Measurements from ENCODE around the gene BAZ2A. TPM values are rescaled to one million over a fixed set of nuclear protein-coding genes. Genes with fewer than 3 reads are reported as not detected.

The BAZ2A gene
- total RNA-seq, 1 donor from 2014 or later: 105 TPM

DNA sequence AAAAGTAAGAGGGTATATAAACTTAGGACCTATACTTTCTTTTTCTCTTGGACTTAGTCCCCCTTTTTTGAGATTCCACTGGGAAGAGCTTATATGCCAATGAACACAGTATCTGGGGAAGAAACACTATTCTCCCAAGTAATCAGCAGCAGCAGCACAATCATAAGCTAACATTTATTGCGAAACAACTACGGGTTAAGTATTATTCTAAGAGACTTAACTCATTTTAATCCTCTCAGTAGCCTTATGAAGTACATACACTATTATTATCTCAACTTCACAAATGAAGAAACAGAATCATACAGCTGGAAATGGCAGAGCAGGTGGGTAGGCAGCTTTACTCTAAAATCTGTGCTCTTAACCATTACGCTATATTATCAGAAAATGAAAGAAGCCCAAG lies 27.9 kb downstream of the BAZ2A start:
- H3K27me3 Mint-ChIP-seq (ENCODE audit: low read depth, unreplicated experiment): no peaks in the 10 kb centered on the region
- peaks cover 7% of the 10 kb centered on the region for H3K4me1 Mint-ChIP-seq (ENCODE audit: low read depth, unreplicated experiment)
- H3K27ac Mint-ChIP-seq (ENCODE audit: unreplicated experiment): no peak overlapping the region
- H3K4me3 Mint-ChIP-seq (ENCODE audit: unreplicated experiment): no peak overlapping the region
- Histone ChIP-seq H3K79me2 (ENCODE audit: insufficient read depth, low read length) (no peaks in the 10 kb centered on the region), H3K36me3 (ENCODE audit: insufficient read depth, low read length) (peaks cover 81% of the 10 kb centered on the region), H3K4me1 (ENCODE audit: insufficient read depth, low read length) (no peaks in the 10 kb centered on the region), H3K9ac (ENCODE audit: low read length) (no peak overlapping the region), H2AFZ (ENCODE audit: low read depth, low read length) (no peak overlapping the region), H3K9me3 (ENCODE audit: insufficient read depth, low read depth, low read length) (no peaks in the 10 kb centered on the region), H3K4me3 (ENCODE audit: insufficient read depth, low read depth, low read length) (no peak overlapping the region), H3K27me3 (ENCODE audit: insufficient read depth, low read length) (no peaks in the 10 kb centered on the region), H3K27ac (ENCODE audit: low read depth, low read length) (no peak overlapping the region), H4K20me1 (ENCODE audit: insufficient read depth, low read length) (peaks cover 35% of the 10 kb centered on the region), H3K4me2 (ENCODE audit: low read length) (no peak overlapping the region)
- no peak for TF ChIP-seq EZH2 (IDR thresholded peaks at IDR 0.05; ENCODE audit: insufficient read depth, low read length)
- TF ChIP-seq, protein P1, sequence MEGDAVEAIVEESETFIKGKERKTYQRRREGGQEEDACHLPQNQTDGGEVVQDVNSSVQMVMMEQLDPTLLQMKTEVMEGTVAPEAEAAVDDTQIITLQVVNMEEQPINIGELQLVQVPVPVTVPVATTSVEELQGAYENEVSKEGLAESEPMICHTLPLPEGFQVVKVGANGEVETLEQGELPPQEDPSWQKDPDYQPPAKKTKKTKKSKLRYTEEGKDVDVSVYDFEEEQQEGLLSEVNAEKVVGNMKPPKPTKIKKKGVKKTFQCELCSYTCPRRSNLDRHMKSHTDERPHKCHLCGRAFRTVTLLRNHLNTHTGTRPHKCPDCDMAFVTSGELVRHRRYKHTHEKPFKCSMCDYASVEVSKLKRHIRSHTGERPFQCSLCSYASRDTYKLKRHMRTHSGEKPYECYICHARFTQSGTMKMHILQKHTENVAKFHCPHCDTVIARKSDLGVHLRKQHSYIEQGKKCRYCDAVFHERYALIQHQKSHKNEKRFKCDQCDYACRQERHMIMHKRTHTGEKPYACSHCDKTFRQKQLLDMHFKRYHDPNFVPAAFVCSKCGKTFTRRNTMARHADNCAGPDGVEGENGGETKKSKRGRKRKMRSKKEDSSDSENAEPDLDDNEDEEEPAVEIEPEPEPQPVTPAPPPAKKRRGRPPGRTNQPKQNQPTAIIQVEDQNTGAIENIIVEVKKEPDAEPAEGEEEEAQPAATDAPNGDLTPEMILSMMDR (IDR thresholded peaks at IDR 0.05; ENCODE audit: insufficient read depth, low read depth, low read length): no peak
- no peak for DNase-seq (ENCODE audit: low read depth)
- FAIRE-seq: no peak
- H3K9me3 Mint-ChIP-seq (ENCODE audit: unreplicated experiment): no peaks in the 10 kb centered on the region
- H3K36me3 Mint-ChIP-seq (ENCODE audit: low read depth, unreplicated experiment): peaks cover 30% of the 10 kb centered on the region

DNA sequence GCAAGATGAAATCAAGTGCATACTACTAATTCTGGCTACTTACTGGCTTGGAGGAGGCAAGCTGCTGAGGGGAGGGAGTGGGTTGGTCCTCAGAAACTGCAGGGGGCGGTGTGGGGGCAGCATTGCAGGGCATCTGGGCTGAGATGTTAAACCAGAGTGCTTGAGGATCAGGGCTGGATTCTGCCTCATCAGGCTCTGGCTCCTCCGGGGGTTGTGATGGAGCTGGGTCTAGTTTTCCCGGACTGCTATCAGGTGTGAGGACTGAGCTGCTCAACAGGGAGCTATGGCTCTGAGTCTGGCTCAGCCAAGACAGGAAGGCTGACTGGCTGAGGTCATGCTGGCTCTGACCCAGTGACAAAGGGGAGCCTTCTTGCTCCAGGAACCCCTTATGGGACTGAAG lies 28.6 kb downstream of the BAZ2A start:
- Histone ChIP-seq H3K27me3 (ENCODE audit: insufficient read depth, low read length) (no peaks in the 10 kb centered on the region), H3K9me3 (ENCODE audit: insufficient read depth, low read depth, low read length) (no peaks in the 10 kb centered on the region), H3K79me2 (ENCODE audit: insufficient read depth, low read length) (no peaks in the 10 kb centered on the region), H2AFZ (ENCODE audit: low read depth, low read length) (no peak overlapping the region), H3K4me1 (ENCODE audit: insufficient read depth, low read length) (no peaks in the 10 kb centered on the region), H3K9ac (ENCODE audit: low read length) (no peak overlapping the region), H3K4me2 (ENCODE audit: low read length) (no peak overlapping the region), H3K27ac (ENCODE audit: low read depth, low read length) (no peak overlapping the region), H3K4me3 (ENCODE audit: insufficient read depth, low read depth, low read length) (no peak overlapping the region), H4K20me1 (ENCODE audit: insufficient read depth, low read length) (peaks cover 41% of the 10 kb centered on the region), H3K36me3 (ENCODE audit: insufficient read depth, low read length) (peaks cover 78% of the 10 kb centered on the region)
- no peak overlapping the region for H3K4me3 Mint-ChIP-seq (ENCODE audit: unreplicated experiment)
- H3K4me1 Mint-ChIP-seq (ENCODE audit: low read depth, unreplicated experiment): peaks cover 14% of the 10 kb centered on the region
- H3K36me3 Mint-ChIP-seq (ENCODE audit: low read depth, unreplicated experiment): peaks cover 35% of the 10 kb centered on the region
- no peak for TF ChIP-seq EZH2 (IDR thresholded peaks at IDR 0.05; ENCODE audit: insufficient read depth, low read length)
- TF ChIP-seq, protein P1 (IDR thresholded peaks at IDR 0.05; ENCODE audit: insufficient read depth, low read depth, low read length): no peak
- no peak for DNase-seq (ENCODE audit: low read depth)
- no peak overlapping the region for H3K27ac Mint-ChIP-seq (ENCODE audit: unreplicated experiment)
- FAIRE-seq: no peak
- no peaks in the 10 kb centered on the region for H3K27me3 Mint-ChIP-seq (ENCODE audit: low read depth, unreplicated experiment)
- no peaks in the 10 kb centered on the region for H3K9me3 Mint-ChIP-seq (ENCODE audit: unreplicated experiment)

DNA sequence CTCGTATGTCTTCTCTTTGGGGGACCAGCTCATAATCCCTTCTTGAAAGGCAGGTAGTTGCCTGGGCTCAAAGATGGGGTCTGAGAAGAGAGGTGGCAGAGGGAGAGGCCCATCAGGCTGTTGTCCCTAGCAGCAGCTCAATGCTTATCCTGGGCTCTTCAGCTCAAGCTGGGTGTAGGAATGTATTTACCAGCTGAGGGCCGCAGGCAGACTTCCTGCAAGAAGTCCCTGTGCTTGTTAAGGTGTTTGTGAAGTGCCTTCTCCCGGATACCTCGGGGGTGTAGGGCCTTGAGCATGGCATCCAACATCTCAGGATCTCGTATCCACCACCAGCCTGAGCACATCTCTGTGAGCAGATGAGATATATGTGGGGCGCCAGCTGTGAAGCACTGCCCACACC lies 29.4 kb downstream of the BAZ2A start:
- Histone ChIP-seq H3K4me3 (ENCODE audit: insufficient read depth, low read depth, low read length) (no peak overlapping the region), H3K4me1 (ENCODE audit: insufficient read depth, low read length) (no peaks in the 10 kb centered on the region), H3K9ac (ENCODE audit: low read length) (no peak overlapping the region), H3K36me3 (ENCODE audit: insufficient read depth, low read length) (peaks cover 71% of the 10 kb centered on the region), H3K9me3 (ENCODE audit: insufficient read depth, low read depth, low read length) (no peaks in the 10 kb centered on the region), H3K79me2 (ENCODE audit: insufficient read depth, low read length) (no peaks in the 10 kb centered on the region), H4K20me1 (ENCODE audit: insufficient read depth, low read length) (peaks cover 41% of the 10 kb centered on the region), H2AFZ (ENCODE audit: low read depth, low read length) (no peak overlapping the region), H3K27ac (ENCODE audit: low read depth, low read length) (no peak overlapping the region), H3K4me2 (ENCODE audit: low read length) (no peak overlapping the region), H3K27me3 (ENCODE audit: insufficient read depth, low read length) (no peaks in the 10 kb centered on the region)
- H3K4me1 Mint-ChIP-seq (ENCODE audit: low read depth, unreplicated experiment): peaks cover 15% of the 10 kb centered on the region
- H3K36me3 Mint-ChIP-seq (ENCODE audit: low read depth, unreplicated experiment): peaks cover 32% of the 10 kb centered on the region
- no peak for FAIRE-seq
- H3K27me3 Mint-ChIP-seq (ENCODE audit: low read depth, unreplicated experiment): no peaks in the 10 kb centered on the region
- H3K4me3 Mint-ChIP-seq (ENCODE audit: unreplicated experiment): no peak overlapping the region
- H3K27ac Mint-ChIP-seq (ENCODE audit: unreplicated experiment): no peak overlapping the region
- DNase-seq (ENCODE audit: low read depth): no peak
- TF ChIP-seq, protein P1 (IDR thresholded peaks at IDR 0.05; ENCODE audit: insufficient read depth, low read depth, low read length): no peak
- no peak for TF ChIP-seq EZH2 (IDR thresholded peaks at IDR 0.05; ENCODE audit: insufficient read depth, low read length)
- H3K9me3 Mint-ChIP-seq (ENCODE audit: unreplicated experiment): no peaks in the 10 kb centered on the region

Data from astrocyte (in vitro differentiated cells and primary cell).